ENCODE measurements around the gene DOCK10. TPM values are rescaled to one million over a fixed set of nuclear protein-coding genes. Genes with fewer than 3 reads are reported as not detected.

The DOCK10 gene
- polyA plus RNA-seq, 1 donor (not counting 4 experiments of a cell fraction or from before 2014, with no cell fraction given): 2.5 TPM

GRCh38 chr2:225006730-225007129 is 35.5 kb downstream of the DOCK10 start:
- H3K4me1 ChIP-seq (ENCODE audit: control insufficient read depth, extremely low read depth, insufficient read depth, low read length): peaks cover 33% of the 10 kb centered on the region
- no peaks in the 10 kb centered on the region for H3K79me2 ChIP-seq (ENCODE audit: control insufficient read depth, insufficient read depth, low read length)
- H3K9me1 ChIP-seq (ENCODE audit: control insufficient read depth, extremely low read depth, insufficient read depth, low read length): no peaks in the 10 kb centered on the region
- H3K27ac ChIP-seq (ENCODE audit: control insufficient read depth, insufficient read depth, low read length): no peak overlapping the region
- no peaks in the 10 kb centered on the region for H3K27me3 ChIP-seq (ENCODE audit: control insufficient read depth, extremely low read depth, insufficient read depth, low read length)
- no peak overlapping the region for H3K9ac ChIP-seq (ENCODE audit: control insufficient read depth, extremely low read depth, insufficient read depth, low read length)
- TF ChIP-seq CTCF (optimal IDR thresholded peaks at IDR 0.05 in 1 of 3, IDR thresholded peaks at IDR 0.05 in 1 of 3, conservative IDR thresholded peaks at IDR 0.05 in 1 of 3; ENCODE audit: extremely low read depth in 1 of 3, insufficient read depth in 2 of 3, low read length in 3 of 3): no peak
- TF ChIP-seq EZH2 (IDR thresholded peaks at IDR 0.05; ENCODE audit: low read length): no peak
- no peaks in the 10 kb centered on the region for H3K9me3 ChIP-seq (ENCODE audit: control insufficient read depth, low read depth, low read length)
- H3K36me3 ChIP-seq (ENCODE audit: control insufficient read depth in 2 of 2, extremely low read depth in 1 of 2, insufficient read depth in 2 of 2, low read length in 2 of 2): no peaks in the 10 kb centered on the region
- no peaks in the 10 kb centered on the region for H4K20me1 ChIP-seq (ENCODE audit: control insufficient read depth, extremely low read depth, insufficient read depth, low read length)
- FAIRE-seq (peak; percentile 13), DNase-seq (ENCODE audit: low read depth, low spot score) (no peak)
- dilution Hi-C loops (cut with MboI; ENCODE audit: extremely low pct_ligation_motif_present, low sequenced_read_pairs): no loop called here
- no peak overlapping the region for H3K4me3 ChIP-seq (ENCODE audit: control insufficient read depth in 2 of 3, extremely low read depth in 1 of 3, insufficient read depth in 2 of 3, low read depth in 1 of 3, low read length in 3 of 3)
- H3K4me2 ChIP-seq (ENCODE audit: control insufficient read depth, extremely low read depth, insufficient read depth, low read depth, low read length): no peak overlapping the region
- no peak overlapping the region for H2AFZ ChIP-seq (ENCODE audit: control insufficient read depth, low read length)

GRCh38 chr2:225004597-225004996 is 37.7 kb downstream of the DOCK10 start:
- peak overlapping the region; percentile 65 for H3K27ac ChIP-seq (ENCODE audit: control insufficient read depth, insufficient read depth, low read length)
- dilution Hi-C loops (cut with MboI; ENCODE audit: extremely low pct_ligation_motif_present, low sequenced_read_pairs): no loop called here
- peak overlapping the region; percentile 41 for H3K4me2 ChIP-seq (ENCODE audit: control insufficient read depth, extremely low read depth, insufficient read depth, low read depth, low read length)

More at GRCh38 chr2:225004597-225004996, 37.7 kb downstream of the DOCK10 start:
- Histone ChIP-seq H3K9me1 (ENCODE audit: control insufficient read depth, extremely low read depth, insufficient read depth, low read length) (no peaks in the 10 kb centered on the region), H3K4me3 (ENCODE audit: control insufficient read depth in 2 of 3, extremely low read depth in 1 of 3, insufficient read depth in 2 of 3, low read depth in 1 of 3, low read length in 3 of 3) (no peak overlapping the region), H4K20me1 (ENCODE audit: control insufficient read depth, extremely low read depth, insufficient read depth, low read length) (no peaks in the 10 kb centered on the region), H2AFZ (ENCODE audit: control insufficient read depth, low read length) (peak overlapping the region; percentile 20), H3K36me3 (ENCODE audit: control insufficient read depth in 2 of 2, extremely low read depth in 1 of 2, insufficient read depth in 2 of 2, low read length in 2 of 2) (no peaks in the 10 kb centered on the region), H3K79me2 (ENCODE audit: control insufficient read depth, insufficient read depth, low read length) (no peaks in the 10 kb centered on the region), H3K4me1 (ENCODE audit: control insufficient read depth, extremely low read depth, insufficient read depth, low read length) (peaks cover 12% of the 10 kb centered on the region), H3K27me3 (ENCODE audit: control insufficient read depth, extremely low read depth, insufficient read depth, low read length) (no peaks in the 10 kb centered on the region), H3K9ac (ENCODE audit: control insufficient read depth, extremely low read depth, insufficient read depth, low read length) (no peak overlapping the region), H3K9me3 (ENCODE audit: control insufficient read depth, low read depth, low read length) (no peaks in the 10 kb centered on the region)
- FAIRE-seq (peak; percentile 96), DNase-seq (ENCODE audit: low read depth, low spot score) (no peak)
- TF ChIP-seq EZH2 (IDR thresholded peaks at IDR 0.05; ENCODE audit: low read length): no peak
- TF ChIP-seq CTCF (optimal IDR thresholded peaks at IDR 0.05 in 1 of 3, IDR thresholded peaks at IDR 0.05 in 1 of 3, conservative IDR thresholded peaks at IDR 0.05 in 1 of 3; ENCODE audit: extremely low read depth in 1 of 3, insufficient read depth in 2 of 3, low read length in 3 of 3): no peak
